ENCODE data around the gene SPATA20. TPM values are rescaled to one million over a fixed set of nuclear protein-coding genes. Genes with fewer than 3 reads are reported as not detected.

SPATA20 gene
- total and polyA plus RNA-seq, 2 of the 8 experiments (the other 6 are each of a cell fraction or from before 2014, with no cell fraction given) = 16.2 to 17.5 TPM

DNA sequence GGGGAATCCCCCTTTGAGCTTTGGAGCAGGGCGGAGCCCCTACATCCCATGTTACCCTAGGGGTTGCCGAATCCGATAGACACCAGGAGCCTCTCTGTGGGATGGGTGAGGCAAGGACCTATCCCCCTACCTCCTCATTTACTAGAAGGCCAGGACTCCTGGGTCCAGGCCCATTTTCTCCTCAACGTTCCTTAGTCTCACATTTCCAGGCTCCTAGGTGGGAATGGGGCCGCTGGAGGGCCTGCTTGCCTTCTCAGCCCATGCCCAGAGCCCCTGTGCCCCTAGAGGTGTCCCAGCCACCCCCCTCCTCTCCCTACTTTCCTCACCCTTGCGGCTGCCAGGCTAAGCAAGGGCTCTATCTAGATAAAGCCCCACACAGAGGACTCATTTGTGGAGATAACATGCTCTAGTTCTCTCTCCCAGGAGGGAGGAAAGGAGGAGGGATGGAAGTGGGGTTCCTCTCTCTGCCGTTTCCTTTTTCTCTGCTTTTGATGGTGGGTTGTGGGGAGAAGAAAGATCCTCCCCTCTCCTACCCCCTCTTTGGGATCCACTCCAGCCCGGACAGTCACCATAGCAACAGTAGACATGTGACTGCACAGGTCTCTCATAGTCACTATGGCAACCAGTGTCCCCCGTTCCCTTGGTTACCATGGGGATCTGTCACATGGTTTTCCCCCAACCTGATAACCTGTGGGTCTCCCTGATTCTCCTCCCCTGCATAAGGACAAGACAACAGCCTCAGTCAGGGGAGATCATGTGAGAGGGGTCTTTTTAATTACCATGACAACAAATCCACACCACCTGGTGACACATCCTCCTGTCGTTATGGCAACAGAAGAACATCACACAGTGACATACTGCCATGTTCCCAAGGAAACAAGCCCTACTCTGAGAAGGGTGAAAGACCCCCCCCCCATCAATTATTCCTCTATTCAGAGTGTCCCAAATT lies 18.7 kb downstream of the SPATA20 start:
- H2AK5ac ChIP-seq (ENCODE audit: low read depth, low read length) = no peak overlapping the region
- H3K79me2 ChIP-seq (ENCODE audit: control insufficient read depth in 1 of 2, insufficient read depth in 2 of 2, low read length in 2 of 2) = no peaks in the 10 kb centered on the region
- peaks cover 7 to 11% of the 10 kb centered on the region in 2 experiments for H4K20me1 ChIP-seq (replicated peaks in 1 of 2; ENCODE audit: control insufficient read depth in 1 of 2, insufficient read depth in 2 of 2, low read length in 2 of 2)
- FAIRE-seq (no peak), DNase-seq (ENCODE audit: low read depth in 1 of 2, low spot score in 2 of 2) (no peak)
- H2BK12ac ChIP-seq (ENCODE audit: low read depth, low read length) = no peak overlapping the region
- H2BK5ac ChIP-seq (ENCODE audit: low read depth, low read length) = no peak overlapping the region
- H2BK15ac ChIP-seq (ENCODE audit: low read length) = no peak overlapping the region
- CTCF ChIA-PET (ENCODE audit: partially characterized antibody) = interaction anchor here (0.7 to 7.2 kb wide), 7 partner anchors 10 to 130 kb away, joined by 3 to 89 read pairs (median 11); no protein-coding TSS in a partner anchor
- no peak overlapping the region for H2AFZ ChIP-seq (ENCODE audit: low read length)
- no peaks in the 10 kb centered on the region for H3K36me3 ChIP-seq (ENCODE audit: control insufficient read depth in 2 of 4, insufficient read depth in 4 of 4, low read length in 3 of 4)
- H3K4me2 ChIP-seq (ENCODE audit: insufficient read depth in 1 of 2, low read depth in 2 of 2, low read length in 2 of 2) = peak overlapping the region in 1 of 2 experiments; percentile 62; a peak in 1 of 4 replicates
- H4K8ac ChIP-seq (ENCODE audit: extremely low read depth, insufficient read depth, low read length) = no peak overlapping the region
- H3K79me1 ChIP-seq (ENCODE audit: low read depth, low read length) = no peaks in the 10 kb centered on the region
- peaks cover 0 to 32% (median 21%) of the 10 kb centered on the region in 4 experiments; a peak in 6 of 7 replicates for H3K4me1 ChIP-seq (replicated peaks in 1 of 4; ENCODE audit: control insufficient read depth in 3 of 4, insufficient read depth in 4 of 4, low read length in 3 of 4)
- no peak overlapping the region for H3K56ac ChIP-seq (replicated peaks; ENCODE audit: insufficient read length, low read depth, low read length)
- H3K14ac ChIP-seq (ENCODE audit: insufficient read length) = no peak overlapping the region
- peaks cover 5% of the 10 kb centered on the region; the same call in 1 of the 2 replicates for H3K23me2 ChIP-seq (ENCODE audit: low read depth, low read length)
- peak overlapping the region in 1 of 4 experiments; percentile 44; a peak in 1 of 8 replicates for H3K4me3 ChIP-seq (ENCODE audit: extremely low read depth in 1 of 4, insufficient read depth in 2 of 4, low read depth in 3 of 4, low read length in 4 of 4)
- 44% methylated on average over 8 of the region's 10 CpGs; no CpG with 5 or more reads in 1 of the 2 experiments for WGBS, 2 experiments (ENCODE audit: extremely low coverage in 1 of 2, insufficient coverage in 1 of 2, insufficient read length in 1 of 2, insufficient replicate concordance in 2 of 2, low coverage in 1 of 2, low lambda C conversion rate in 2 of 2, missing lambda C conversion rate in 1 of 2)
- no peak overlapping the region for H2BK120ac ChIP-seq (replicated peaks; ENCODE audit: low read depth, low read length)
- H3K27me3 ChIP-seq (replicated peaks in 1 of 4; ENCODE audit: control insufficient read depth in 3 of 4, extremely low read depth in 1 of 4, insufficient read depth in 3 of 4, low read length in 3 of 4) = peaks cover 27 to 58% (median 54%) of the 10 kb centered on the region in 4 experiments
- no peak overlapping the region for H3K27ac ChIP-seq (ENCODE audit: low read depth, low read length)
- POLR2A ChIA-PET (ENCODE audit: partially characterized antibody) = interaction anchor here (0.6 to 1.9 kb wide), 7 partner anchors 9 to 88 kb away, joined by 3 to 6 read pairs (median 3); no protein-coding TSS in a partner anchor
- H4K91ac ChIP-seq (replicated peaks; ENCODE audit: insufficient read length, low read length) = no peak overlapping the region
- TF ChIP-seq SIN3A (conservative IDR thresholded peaks at IDR 0.05 in 1 of 2, IDR thresholded peaks at IDR 0.05 in 1 of 2; ENCODE audit: low read depth in 1 of 2, low read length in 2 of 2) = peak in 1 of 2 experiments; percentile 53; a peak in 1 of 4 replicates
- TF ChIP-seq, protein P1, sequence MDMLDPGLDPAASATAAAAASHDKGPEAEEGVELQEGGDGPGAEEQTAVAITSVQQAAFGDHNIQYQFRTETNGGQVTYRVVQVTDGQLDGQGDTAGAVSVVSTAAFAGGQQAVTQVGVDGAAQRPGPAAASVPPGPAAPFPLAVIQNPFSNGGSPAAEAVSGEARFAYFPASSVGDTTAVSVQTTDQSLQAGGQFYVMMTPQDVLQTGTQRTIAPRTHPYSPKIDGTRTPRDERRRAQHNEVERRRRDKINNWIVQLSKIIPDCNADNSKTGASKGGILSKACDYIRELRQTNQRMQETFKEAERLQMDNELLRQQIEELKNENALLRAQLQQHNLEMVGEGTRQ (IDR thresholded peaks at IDR 0.05; ENCODE audit: low read length) = peak; percentile 54
- TF ChIP-seq TCF12 (IDR thresholded peaks at IDR 0.05; ENCODE audit: low read depth, low read length) = 0 out of 2 replicates have a peak, but pooled peaks have one; percentile 40
- no peak for TF ChIP-seq GTF2F1 (IDR thresholded peaks at IDR 0.05; ENCODE audit: borderline replicate concordance, low read depth, low read length)
- H3K9me3 ChIP-seq (ENCODE audit: insufficient read depth in 2 of 2, low read depth in 1 of 2, low read length in 1 of 2) = no peaks in the 10 kb centered on the region
- no peak overlapping the region for H4K5ac ChIP-seq (ENCODE audit: insufficient read length, low read depth, low read length)
- H3K18ac ChIP-seq (ENCODE audit: extremely low read depth, low read length) = no peak overlapping the region
- H3K4ac ChIP-seq (replicated peaks; ENCODE audit: insufficient read length, low read depth, low read length) = no peak overlapping the region
- 0 out of 7 replicates have a peak overlapping the region, but pooled peaks of 1 of the 4 experiments have one; percentile 10 for H3K9ac ChIP-seq (replicated peaks in 1 of 4; ENCODE audit: extremely low read depth in 1 of 4, low read depth in 3 of 4, low read length in 3 of 4)
- H2BK20ac ChIP-seq (ENCODE audit: low read length) = no peak overlapping the region
- no peak overlapping the region for H3K23ac ChIP-seq (ENCODE audit: insufficient read length)
